ENCODE data around the gene IL13.
"Not testable (repeated sequence)": the region's sequence is repeated elsewhere in the genome, so short reads cannot be mapped to it uniquely, and the experiment has no call there.

Gene IL13

DNA sequence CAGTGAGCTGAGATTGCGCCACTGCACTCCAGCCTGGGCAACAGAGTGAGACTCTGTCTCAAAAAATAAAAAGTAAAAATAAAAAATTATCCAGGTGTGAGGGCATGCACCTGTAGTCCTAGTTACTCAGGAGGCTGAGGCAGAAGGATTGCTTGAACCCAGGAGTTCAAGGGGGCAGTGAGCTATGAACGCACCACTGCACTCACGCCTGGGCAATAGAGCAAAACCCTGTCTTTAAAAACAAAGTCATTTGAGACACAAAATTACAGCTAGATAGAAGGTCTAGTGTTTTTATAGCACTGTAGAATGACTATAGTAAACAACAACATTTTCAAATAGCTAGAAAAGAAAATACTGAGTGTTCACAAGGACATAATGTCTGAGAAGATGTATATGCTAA is 32.2 kb downstream of the IL13 start:
- Histone ChIP-seq H3K79me1 (ENCODE audit: low read length) (no peaks in the 10 kb centered on the region), H2BK5ac (ENCODE audit: low read depth, low read length, poor library complexity) (no peak overlapping the region), H4K12ac (ENCODE audit: low read depth, low read length) (no peak overlapping the region), H3K9me3 (ENCODE audit: insufficient read depth, low read depth, low read length) (no peaks in the 10 kb centered on the region), H4K8ac (ENCODE audit: low read depth, low read length) (no peak overlapping the region), H3K79me2 (ENCODE audit: control insufficient read depth, insufficient read depth, low read length, poor library complexity) (no peaks in the 10 kb centered on the region), H3K9ac (ENCODE audit: low read length) (no peak overlapping the region), H3K4ac (ENCODE audit: low read depth, low read length) (no peak overlapping the region), H3K27me3 (ENCODE audit: insufficient read depth, low read length) (no peaks in the 10 kb centered on the region), H4K91ac (ENCODE audit: low read depth, low read length) (no peak overlapping the region), H2AK5ac (ENCODE audit: low read length) (no peak overlapping the region), H3K36me3 (ENCODE audit: control insufficient read depth in 1 of 2, insufficient read depth in 2 of 2, low read length in 2 of 2) (peaks cover under 1 to 9% of the 10 kb centered on the region in 2 experiments), H2BK120ac (ENCODE audit: insufficient read depth, low read length, poor library complexity) (no peak overlapping the region), H3K23ac (ENCODE audit: low read length) (no peak overlapping the region), H3K14ac (ENCODE audit: low read length) (no peak overlapping the region), H2BK12ac (ENCODE audit: low read length) (no peak overlapping the region), H3K27ac (ENCODE audit: low read depth, low read length) (no peak overlapping the region), H2AFZ (ENCODE audit: insufficient read depth, low read length, poor library complexity) (no peak overlapping the region), H3K4me1 (ENCODE audit: control insufficient read depth in 1 of 2, insufficient read depth in 2 of 2, low read length in 2 of 2) (no peaks in the 10 kb centered on the region), H3K4me3 (ENCODE audit: low read depth, low read length) (no peak overlapping the region), H3K18ac (ENCODE audit: low read length) (no peak overlapping the region), H3K4me2 (ENCODE audit: low read length) (no peak overlapping the region)
- DNase-seq: no peak
- WGBS (ENCODE audit: extremely low coverage, insufficient coverage, insufficient read length): no CpG with 5 or more reads among the region's 3 CpGs

- not testable (repeated sequence) for H3K4me2 ChIP-seq (ENCODE audit: low read length); H3K23ac ChIP-seq (ENCODE audit: low read length); H3K79me2 ChIP-seq (ENCODE audit: control insufficient read depth, insufficient read depth, low read length, poor library complexity); H4K8ac ChIP-seq (ENCODE audit: low read depth, low read length); H2BK120ac ChIP-seq (ENCODE audit: insufficient read depth, low read length, poor library complexity); H4K91ac ChIP-seq (ENCODE audit: low read depth, low read length); H3K4me1 ChIP-seq (ENCODE audit: control insufficient read depth in 1 of 2, insufficient read depth in 2 of 2, low read length in 2 of 2); H3K9ac ChIP-seq (ENCODE audit: low read length); H2BK5ac ChIP-seq (ENCODE audit: low read depth, low read length, poor library complexity); H3K36me3 ChIP-seq (ENCODE audit: control insufficient read depth in 1 of 2, insufficient read depth in 2 of 2, low read length in 2 of 2); H3K9me3 ChIP-seq (ENCODE audit: insufficient read depth, low read depth, low read length); DNase-seq; H2AFZ ChIP-seq (ENCODE audit: insufficient read depth, low read length, poor library complexity); H3K79me1 ChIP-seq (ENCODE audit: low read length); H3K14ac ChIP-seq (ENCODE audit: low read length); H3K27ac ChIP-seq (ENCODE audit: low read depth, low read length); H3K4me3 ChIP-seq (ENCODE audit: low read depth, low read length); H4K12ac ChIP-seq (ENCODE audit: low read depth, low read length); H3K27me3 ChIP-seq (ENCODE audit: insufficient read depth, low read length); H2AK5ac ChIP-seq (ENCODE audit: low read length); H3K4ac ChIP-seq (ENCODE audit: low read depth, low read length); H2BK12ac ChIP-seq (ENCODE audit: low read length); H3K18ac ChIP-seq (ENCODE audit: low read length)
- no CpG with 5 or more reads among the region's 5 CpGs for WGBS (ENCODE audit: extremely low coverage, insufficient coverage, insufficient read length)
Measured at GRCh38 chr5:132691755-132692631, 34.0 kb downstream of the IL13 start.

GRCh38 chr5:132692632-132692967 is 34.6 kb downstream of the IL13 start:
- H3K4me1 ChIP-seq (ENCODE audit: control insufficient read depth in 1 of 2, insufficient read depth in 2 of 2, low read length in 2 of 2): no peaks in the 10 kb centered on the region
- DNase-seq: no peak
- H4K91ac ChIP-seq (ENCODE audit: low read depth, low read length): no peak overlapping the region
- H4K8ac ChIP-seq (ENCODE audit: low read depth, low read length): no peak overlapping the region
- no peak overlapping the region for H3K14ac ChIP-seq (ENCODE audit: low read length)
- H3K23ac ChIP-seq (ENCODE audit: low read length): no peak overlapping the region
- no peaks in the 10 kb centered on the region for H3K79me1 ChIP-seq (ENCODE audit: low read length)
- no peak overlapping the region for H3K4ac ChIP-seq (ENCODE audit: low read depth, low read length)
- no peak overlapping the region for H3K4me2 ChIP-seq (ENCODE audit: low read length)
- H4K12ac ChIP-seq (ENCODE audit: low read depth, low read length): no peak overlapping the region
- no peaks in the 10 kb centered on the region for H3K9me3 ChIP-seq (ENCODE audit: insufficient read depth, low read depth, low read length)
- no peak overlapping the region for H2BK12ac ChIP-seq (ENCODE audit: low read length)
- H2BK120ac ChIP-seq (ENCODE audit: insufficient read depth, low read length, poor library complexity): no peak overlapping the region
- H2AFZ ChIP-seq (ENCODE audit: insufficient read depth, low read length, poor library complexity): no peak overlapping the region
- no peak overlapping the region for H2BK5ac ChIP-seq (ENCODE audit: low read depth, low read length, poor library complexity)
- no peak overlapping the region for H3K27ac ChIP-seq (ENCODE audit: low read depth, low read length)
- no peaks in the 10 kb centered on the region for H3K27me3 ChIP-seq (ENCODE audit: insufficient read depth, low read length)
- no peak overlapping the region for H3K18ac ChIP-seq (ENCODE audit: low read length)
- no peaks in the 10 kb centered on the region for H3K79me2 ChIP-seq (ENCODE audit: control insufficient read depth, insufficient read depth, low read length, poor library complexity)
- no peak overlapping the region for H3K9ac ChIP-seq (ENCODE audit: low read length)
- H3K4me3 ChIP-seq (ENCODE audit: low read depth, low read length): no peak overlapping the region
- no peak overlapping the region for H2AK5ac ChIP-seq (ENCODE audit: low read length)
- H3K36me3 ChIP-seq (ENCODE audit: control insufficient read depth in 1 of 2, insufficient read depth in 2 of 2, low read length in 2 of 2): peaks cover 4 to 9% of the 10 kb centered on the region in 2 experiments

DNA sequence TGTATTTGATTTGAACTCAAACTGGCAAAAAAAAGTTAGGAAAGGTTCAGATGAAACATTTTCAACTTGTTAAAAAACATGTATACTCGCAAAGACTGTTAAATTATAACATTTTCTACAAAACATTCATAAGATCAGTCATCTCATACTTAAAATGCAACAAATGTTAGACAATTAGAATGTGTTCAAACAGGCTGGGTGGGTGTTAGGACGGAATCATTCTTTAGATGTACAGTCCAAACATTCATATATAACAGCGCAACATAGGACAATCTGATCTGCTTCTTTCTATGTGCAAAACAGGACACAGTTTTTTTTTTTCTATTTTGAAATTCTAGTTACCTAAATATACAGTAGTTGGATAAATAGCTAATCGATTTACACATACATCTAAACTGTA is 38.0 kb downstream of the IL13 start:
- H3K36me3 ChIP-seq (ENCODE audit: control insufficient read depth in 1 of 2, insufficient read depth in 2 of 2, low read length in 2 of 2): peaks cover 9 to 12% of the 10 kb centered on the region in 2 experiments

More for the DNA sequence above, 38.0 kb downstream of the IL13 start:
- peak; percentile 52 to 83 for DNase-seq
- Histone ChIP-seq H4K8ac (ENCODE audit: low read depth, low read length) (no peak overlapping the region), H3K23ac (ENCODE audit: low read length) (no peak overlapping the region), H2BK120ac (ENCODE audit: insufficient read depth, low read length, poor library complexity) (no peak overlapping the region), H2BK12ac (ENCODE audit: low read length) (no peak overlapping the region), H3K79me1 (ENCODE audit: low read length) (no peaks in the 10 kb centered on the region), H3K4ac (ENCODE audit: low read depth, low read length) (no peak overlapping the region), H3K27me3 (ENCODE audit: insufficient read depth, low read length) (no peaks in the 10 kb centered on the region), H3K4me1 (ENCODE audit: control insufficient read depth in 1 of 2, insufficient read depth in 2 of 2, low read length in 2 of 2) (no peaks in the 10 kb centered on the region), H2AFZ (ENCODE audit: insufficient read depth, low read length, poor library complexity) (no peak overlapping the region), H3K27ac (ENCODE audit: low read depth, low read length) (no peak overlapping the region), H3K79me2 (ENCODE audit: control insufficient read depth, insufficient read depth, low read length, poor library complexity) (no peaks in the 10 kb centered on the region), H2BK5ac (ENCODE audit: low read depth, low read length, poor library complexity) (no peak overlapping the region), H3K14ac (ENCODE audit: low read length) (no peak overlapping the region), H3K4me2 (ENCODE audit: low read length) (no peak overlapping the region), H3K9me3 (ENCODE audit: insufficient read depth, low read depth, low read length) (no peaks in the 10 kb centered on the region), H4K91ac (ENCODE audit: low read depth, low read length) (no peak overlapping the region), H4K12ac (ENCODE audit: low read depth, low read length) (no peak overlapping the region), H3K9ac (ENCODE audit: low read length) (no peak overlapping the region), H2AK5ac (ENCODE audit: low read length) (no peak overlapping the region), H3K4me3 (ENCODE audit: low read depth, low read length) (no peak overlapping the region), H3K18ac (ENCODE audit: low read length) (no peak overlapping the region)
- no CpG with 5 or more reads among the region's 4 CpGs for WGBS (ENCODE audit: extremely low coverage, insufficient coverage, insufficient read length)
